Esophagus squamous epithelium (tissue), 5 donors: ENCODE results near the gene PAIP2. TPM values are rescaled to one million over a fixed set of nuclear protein-coding genes. Genes with fewer than 3 reads are reported as not detected.
"Not testable (repeated sequence)": the region's sequence is repeated elsewhere in the genome, so short reads cannot be mapped to it uniquely, and the experiment has no call there.

Experiments used
- DNase-seq: peaks from one replicate; lab custom pipeline; 2025; lab: John Stamatoyannopoulos, UW
- H3K27ac ChIP-seq, 4 donors: fragments of 200-600 bp; sonication (generic); one replicate each; pipeline ENCODE4 v1.5.1; 2016 to 2019; ENCODE audit warnings: mild to moderate bottlenecking in 1 of 4
- H3K27me3 ChIP-seq, 4 donors: fragments of 200-600 bp; sonication (generic); 1 replicate in 3 of 4; 2 replicates in 1 of 4; pipeline versions ENCODE4 v1.5.1 to v1.6.0; 2017 to 2021; ENCODE audit warnings: antibody characterized with exemption in 1 of 4
- H3K36me3 ChIP-seq, 3 donors: fragments of 200-600 bp; sonication (generic); one replicate each; pipeline ENCODE4 v1.5.1; 2016 to 2019
- H3K4me1 ChIP-seq, 3 donors: fragments of 200-600 bp; sonication (generic); one replicate each; pipeline ENCODE4 v1.5.1; 2017 to 2019
- H3K4me3 ChIP-seq, 4 donors: fragments of 200-600 bp; sonication (generic); 1 replicate in 3 of 4; 2 replicates in 1 of 4; pipeline ENCODE4 v1.5.1; 2016 to 2019; ENCODE audit warnings: mild to moderate bottlenecking in 2 of 4, moderate library complexity in 1 of 4
- H3K9me3 ChIP-seq, 3 donors: fragments of 200-600 bp; sonication (generic); one replicate each; pipeline ENCODE4 v1.5.1; 2016 to 2019
- POLR2A ChIP-seq, 4 donors: fragments of 450-650 bp; IDR thresholded peaks; one replicate each; pipeline ENCODE4 v1.6.1; 2017; ENCODE audit warnings: antibody characterized with exemption in 4 of 4, mild to moderate bottlenecking in 4 of 4, moderate library complexity in 3 of 4
- WGBS, 2 donors: methylation state at CpG; one replicate each; pipeline ENCODE4 v1.1.5; 2018; 5-methylcytosine and 5-hydroxymethylcytosine counted together
- intact Hi-C: fragments of 100-400 bp; cut with DNase I; formaldehyde crosslinking; loops from one replicate; pipeline ENCODE4 v1.15.0; 2022
- total RNA-seq, 4 donors: library from RNA; depleted of rRNA; stranded (reverse); fragments of >200 nt; gene quantifications; one replicate each; pipeline ENCODE4 v1.1.0, GENCODE V29; 2016
- TF ChIP-seq, protein P1 (sequence below), 6 experiments: fragments of 450-650 bp in 4 of 6; fragments of 200-600 bp in 2 of 6; sonication (generic) in 2 of 6; IDR thresholded peaks; one replicate each; pipeline ENCODE4 v1.5.1; 2016 to 2019; ENCODE audit warnings: antibody characterized with exemption in 6 of 6, mild to moderate bottlenecking in 4 of 6, moderate library complexity in 4 of 6
- donor health status: DM: yes; HTN: yes; CAD: no.

PAIP2 gene
- total RNA-seq, 4 donors from 2014 or later, result 33.7 to 69.0 (median 57.6) TPM

DNA sequence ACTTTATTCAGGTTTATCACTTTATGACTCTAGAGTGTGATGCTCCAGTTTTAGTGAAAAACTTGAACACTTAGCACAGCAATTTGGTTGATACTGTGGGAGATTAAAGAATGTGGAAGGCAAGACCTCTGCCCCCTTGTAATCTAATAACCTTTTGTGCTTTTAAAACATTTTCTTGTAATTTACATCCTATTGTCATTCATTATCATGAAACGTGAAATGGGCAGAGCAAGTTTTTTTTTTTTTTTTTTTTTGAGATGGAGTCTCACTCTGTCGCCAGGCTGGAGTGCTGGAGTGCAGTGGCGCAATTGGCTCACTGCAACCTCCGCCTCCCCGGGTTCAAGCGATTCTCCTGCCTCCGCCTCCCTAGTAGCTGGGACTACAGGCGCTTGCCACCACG lies 1.8 kb downstream of the PAIP2 start:
- 64 to 79% methylated on average over 3 to 9 of the region's 9 CpGs for WGBS, 2 donors
- H3K27me3 ChIP-seq, result no peaks in the 10 kb centered on the region
- peak overlapping the region in 1 of 4 donors; percentile 99 for H3K27ac ChIP-seq
- peaks cover 0 to 35% (median 0%) of the 10 kb centered on the region in 3 donors for H3K36me3 ChIP-seq
- peak overlapping the region in 3 of 4 donors; percentile 87 to 89 (median 87) for H3K4me3 ChIP-seq
- intact Hi-C loops, result loop anchor here (5.0 kb wide), 1 partner anchor 49 kb away; no protein-coding TSS in a partner anchor
- no peaks in the 10 kb centered on the region for H3K9me3 ChIP-seq
- H3K4me1 ChIP-seq, result peaks cover 14 to 61% (median 28%) of the 10 kb centered on the region in 3 donors
- TF ChIP-seq, protein P1, sequence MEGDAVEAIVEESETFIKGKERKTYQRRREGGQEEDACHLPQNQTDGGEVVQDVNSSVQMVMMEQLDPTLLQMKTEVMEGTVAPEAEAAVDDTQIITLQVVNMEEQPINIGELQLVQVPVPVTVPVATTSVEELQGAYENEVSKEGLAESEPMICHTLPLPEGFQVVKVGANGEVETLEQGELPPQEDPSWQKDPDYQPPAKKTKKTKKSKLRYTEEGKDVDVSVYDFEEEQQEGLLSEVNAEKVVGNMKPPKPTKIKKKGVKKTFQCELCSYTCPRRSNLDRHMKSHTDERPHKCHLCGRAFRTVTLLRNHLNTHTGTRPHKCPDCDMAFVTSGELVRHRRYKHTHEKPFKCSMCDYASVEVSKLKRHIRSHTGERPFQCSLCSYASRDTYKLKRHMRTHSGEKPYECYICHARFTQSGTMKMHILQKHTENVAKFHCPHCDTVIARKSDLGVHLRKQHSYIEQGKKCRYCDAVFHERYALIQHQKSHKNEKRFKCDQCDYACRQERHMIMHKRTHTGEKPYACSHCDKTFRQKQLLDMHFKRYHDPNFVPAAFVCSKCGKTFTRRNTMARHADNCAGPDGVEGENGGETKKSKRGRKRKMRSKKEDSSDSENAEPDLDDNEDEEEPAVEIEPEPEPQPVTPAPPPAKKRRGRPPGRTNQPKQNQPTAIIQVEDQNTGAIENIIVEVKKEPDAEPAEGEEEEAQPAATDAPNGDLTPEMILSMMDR (IDR thresholded peaks at IDR 0.05), result no peak
- no peak for TF ChIP-seq POLR2A (IDR thresholded peaks at IDR 0.05)
- DNase-seq, result no peak

- Histone ChIP-seq H3K36me3 (peaks cover 0 to 40% (median 0%) of the 10 kb centered on the region in 3 donors), H3K4me3 (no peak overlapping the region), H3K9me3 (no peaks in the 10 kb centered on the region), H3K27me3 (no peaks in the 10 kb centered on the region), H3K27ac (no peak overlapping the region), H3K4me1 (peaks cover 14 to 68% (median 30%) of the 10 kb centered on the region in 3 donors)
- DNase-seq, result no peak
- TF ChIP-seq POLR2A (IDR thresholded peaks at IDR 0.05), result no peak
- TF ChIP-seq, protein P1 (IDR thresholded peaks at IDR 0.05), result no peak
- intact Hi-C loops, result loop anchor here (5.0 kb wide), 1 partner anchor 48 kb away; no protein-coding TSS in a partner anchor
- WGBS, 2 donors, result 54 to 68% methylated on average over 2 of the region's 2 CpGs
Observed at GRCh38 chr5:139344177-139344576, 2.5 kb downstream of the PAIP2 start.

DNA sequence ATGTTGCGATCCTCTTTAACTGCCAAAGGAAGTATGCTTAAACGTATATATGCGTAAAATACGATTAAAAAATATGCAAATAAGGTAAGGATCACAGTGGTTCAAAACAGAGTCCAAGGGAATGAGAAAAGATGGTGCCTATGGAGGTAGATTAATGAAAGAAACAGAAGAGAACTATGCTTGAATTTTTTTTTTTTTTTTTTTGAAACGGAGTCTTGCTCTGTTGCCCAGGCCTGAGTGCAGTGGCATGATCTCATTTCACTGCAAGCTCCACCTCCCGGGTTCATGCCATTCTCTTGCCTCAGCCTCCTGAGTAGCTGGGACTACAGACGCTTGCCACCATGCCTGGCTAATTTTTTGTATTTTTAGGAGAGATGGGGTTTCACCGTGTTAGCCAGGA lies 3.8 kb downstream of the PAIP2 start:
- DNase-seq, intact Hi-C loops, H3K27ac ChIP-seq, H3K27me3 ChIP-seq, H3K4me3 ChIP-seq, H3K9me3 ChIP-seq: not testable (repeated sequence)
- H3K4me1 ChIP-seq, result peaks cover 14 to 76% (median 30%) of the 10 kb centered on the region in 3 donors
- H3K36me3 ChIP-seq, result peaks cover 0 to 42% (median 0%) of the 10 kb centered on the region in 3 donors
- WGBS, 2 donors, result 92 to 97% methylated on average over 7 to 8 of the region's 8 CpGs

DNA sequence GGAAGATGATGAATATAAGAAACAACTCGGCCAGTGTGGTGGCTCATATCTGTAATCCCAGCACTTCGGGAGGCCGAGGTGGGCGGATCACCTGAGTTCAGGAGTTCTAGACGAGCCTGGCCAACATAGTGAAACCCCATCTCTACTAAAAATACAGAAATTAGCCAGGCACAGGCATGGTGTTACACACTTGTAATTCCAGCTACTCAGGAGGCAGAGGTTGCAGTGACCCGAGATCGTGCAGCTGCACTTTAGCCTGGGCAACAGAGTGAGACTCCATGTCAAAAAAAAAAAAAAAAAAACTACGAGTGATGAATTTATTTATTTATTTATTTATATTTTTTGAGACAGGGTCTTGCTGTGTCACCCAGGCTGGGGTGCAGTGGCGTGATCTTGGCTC lies 6.2 kb downstream of the PAIP2 start:
- Histone ChIP-seq H3K36me3 (peaks cover 0 to 47% (median 0%) of the 10 kb centered on the region in 3 donors), H3K4me1 (peaks cover 8 to 77% (median 26%) of the 10 kb centered on the region in 3 donors)
- H3K27me3 ChIP-seq, H3K9me3 ChIP-seq, H3K27ac ChIP-seq, intact Hi-C loops, H3K4me3 ChIP-seq, DNase-seq: not testable (repeated sequence)
- 87 to 88% methylated on average over 9 of the region's 9 CpGs for WGBS, 2 donors

DNA sequence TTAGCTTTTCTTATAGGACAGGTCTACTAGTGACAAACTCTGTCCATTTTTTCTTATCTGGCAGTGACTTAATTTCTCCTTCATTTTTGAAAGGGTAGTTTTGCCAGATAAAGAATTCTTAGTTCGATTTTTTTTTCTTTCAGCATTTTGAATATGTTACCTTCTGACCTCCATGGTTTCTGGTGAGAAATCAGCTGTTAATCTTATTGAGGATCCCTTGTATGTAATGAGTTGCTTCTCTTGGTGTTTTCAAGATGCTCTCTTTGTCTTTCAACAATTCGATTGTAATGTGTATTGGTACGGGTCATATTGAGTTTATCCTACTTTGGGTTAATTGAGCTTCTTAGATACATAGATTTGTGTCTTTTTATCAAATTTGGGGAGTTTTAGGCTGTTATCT lies 12.5 kb downstream of the PAIP2 start:
- Histone ChIP-seq H3K4me3 (no peak overlapping the region), H3K36me3 (peaks cover 0 to 40% (median 0%) of the 10 kb centered on the region in 3 donors), H3K9me3 (no peaks in the 10 kb centered on the region), H3K27ac (no peak overlapping the region), H3K4me1 (peaks cover 0 to 58% (median 14%) of the 10 kb centered on the region in 3 donors), H3K27me3 (no peaks in the 10 kb centered on the region)
- 78 to 100% methylated on average over 3 of the region's 3 CpGs for WGBS, 2 donors
- no peak for DNase-seq
- TF ChIP-seq POLR2A (IDR thresholded peaks at IDR 0.05), result no peak
- TF ChIP-seq, protein P1 (IDR thresholded peaks at IDR 0.05), result no peak
- intact Hi-C loops, result no loop called here

- H3K27me3 ChIP-seq, DNase-seq, H3K27ac ChIP-seq, H3K9me3 ChIP-seq, H3K4me3 ChIP-seq, intact Hi-C loops: not testable (repeated sequence)
- 94 to 98% methylated on average over 8 of the region's 8 CpGs for WGBS, 2 donors
- peaks cover 0 to 67% (median 14%) of the 10 kb centered on the region in 3 donors for H3K4me1 ChIP-seq
- H3K36me3 ChIP-seq, result peaks cover 0 to 48% (median 0%) of the 10 kb centered on the region in 3 donors
Observed at GRCh38 chr5:139355900-139356299, 14.2 kb downstream of the PAIP2 start.
